ENCODE data around the gene CCDC170.

- TF ChIP-seq, protein P1, sequence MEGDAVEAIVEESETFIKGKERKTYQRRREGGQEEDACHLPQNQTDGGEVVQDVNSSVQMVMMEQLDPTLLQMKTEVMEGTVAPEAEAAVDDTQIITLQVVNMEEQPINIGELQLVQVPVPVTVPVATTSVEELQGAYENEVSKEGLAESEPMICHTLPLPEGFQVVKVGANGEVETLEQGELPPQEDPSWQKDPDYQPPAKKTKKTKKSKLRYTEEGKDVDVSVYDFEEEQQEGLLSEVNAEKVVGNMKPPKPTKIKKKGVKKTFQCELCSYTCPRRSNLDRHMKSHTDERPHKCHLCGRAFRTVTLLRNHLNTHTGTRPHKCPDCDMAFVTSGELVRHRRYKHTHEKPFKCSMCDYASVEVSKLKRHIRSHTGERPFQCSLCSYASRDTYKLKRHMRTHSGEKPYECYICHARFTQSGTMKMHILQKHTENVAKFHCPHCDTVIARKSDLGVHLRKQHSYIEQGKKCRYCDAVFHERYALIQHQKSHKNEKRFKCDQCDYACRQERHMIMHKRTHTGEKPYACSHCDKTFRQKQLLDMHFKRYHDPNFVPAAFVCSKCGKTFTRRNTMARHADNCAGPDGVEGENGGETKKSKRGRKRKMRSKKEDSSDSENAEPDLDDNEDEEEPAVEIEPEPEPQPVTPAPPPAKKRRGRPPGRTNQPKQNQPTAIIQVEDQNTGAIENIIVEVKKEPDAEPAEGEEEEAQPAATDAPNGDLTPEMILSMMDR (conservative IDR thresholded peaks at IDR 0.05 in 1 of 2, IDR thresholded peaks at IDR 0.05 in 1 of 2; ENCODE audit: extremely low read depth in 1 of 2, insufficient read depth in 1 of 2, low read depth in 1 of 2, low read length in 2 of 2), result no peak
- no peak for TF ChIP-seq EZH2 (IDR thresholded peaks at IDR 0.05; ENCODE audit: borderline replicate concordance, low read length)
Measured at GRCh38 chr6:151564654-151565053, 70.8 kb downstream of the CCDC170 start.

All from mammary epithelial cell (primary cell).